H7 (cell line): ENCODE measurements around the gene CRYBG3. TPM values are rescaled to one million over a fixed set of nuclear protein-coding genes. Genes with fewer than 3 reads are reported as not detected.

Experiments
- DNase-seq: peaks from one replicate; pipeline ENCODE4 v3.0.0; 2012
- H3K27me3 ChIP-seq: 2 replicates; pipeline ENCODE4 v1.6.0; 2011; ENCODE audit warnings: mild to moderate bottlenecking, low read length; ENCODE audit not compliant: control insufficient read depth, insufficient read depth
- H3K36me3 ChIP-seq: replicated peaks from 2 replicates; pipeline ENCODE4 v1.5.1; 2011; ENCODE audit warnings: low read length; ENCODE audit not compliant: control insufficient read depth, insufficient read depth
- H3K4me3 ChIP-seq: 2 replicates; pipeline ENCODE4 v1.5.1; 2011; ENCODE audit warnings: low read depth, mild to moderate bottlenecking, control low read depth, low read length, moderate library complexity; ENCODE audit not compliant: insufficient read depth
- total RNA-seq: library from RNA; depleted of rRNA; stranded (reverse); fragments of >200 nt; shearing (Covaris generic); gene quantifications from 2 replicates; pipeline ENCODE4 v1.2.3, GENCODE V29; 2014

CRYBG3 gene
- total RNA-seq, 1 experiment from 2014 or later, result 3.7 TPM

DNA sequence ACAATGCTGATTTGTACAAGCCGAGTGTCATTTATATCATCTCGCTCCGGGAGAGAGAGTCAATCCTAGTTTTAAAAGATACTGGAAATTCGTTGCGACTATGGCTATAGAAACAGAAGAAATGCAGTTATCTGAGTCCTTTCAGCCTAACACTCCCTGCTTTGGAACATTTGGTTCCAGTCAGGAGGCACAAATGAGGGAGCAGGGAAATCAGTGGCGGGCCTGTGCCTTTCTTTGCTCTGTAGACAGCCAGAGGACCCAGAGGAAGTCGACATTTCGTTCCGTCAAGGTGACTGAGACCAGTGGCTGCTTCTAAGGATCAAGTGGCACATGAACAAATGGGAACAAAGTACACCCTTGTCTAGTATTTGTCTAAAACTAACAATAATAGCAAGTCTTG is 151.2 kb downstream of the CRYBG3 start:
- no peaks in the 10 kb centered on the region for H3K36me3 ChIP-seq
- H3K4me3 ChIP-seq, result no peak overlapping the region
- H3K27me3 ChIP-seq, result peaks cover 7% of the 10 kb centered on the region
- no peak for DNase-seq

- no peaks in the 10 kb centered on the region for H3K36me3 ChIP-seq
- peaks cover 7% of the 10 kb centered on the region for H3K27me3 ChIP-seq
- DNase-seq, result no peak
- no peak overlapping the region for H3K4me3 ChIP-seq
Measured at GRCh38 chr3:97974996-97975395, 153.2 kb downstream of the CRYBG3 start.

DNA sequence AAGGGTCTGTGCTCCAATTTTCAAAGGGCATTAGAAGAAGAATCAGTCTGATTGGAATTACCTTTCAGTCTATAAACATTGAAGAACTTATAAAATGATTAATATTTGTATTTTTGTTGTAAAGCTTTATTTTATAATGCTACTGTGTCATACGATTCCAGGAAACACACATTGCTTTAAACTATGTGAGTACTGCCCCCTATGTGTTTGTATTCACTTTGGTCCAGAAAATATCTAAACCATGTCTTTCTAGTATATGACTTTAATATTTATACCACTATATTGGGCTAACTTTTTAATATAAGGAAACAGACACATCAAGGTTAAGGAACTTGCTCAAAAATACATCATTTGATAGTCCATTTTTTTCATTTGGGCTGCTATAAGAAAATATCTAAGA is 153.7 kb downstream of the CRYBG3 start:
- no peaks in the 10 kb centered on the region for H3K36me3 ChIP-seq
- DNase-seq, result no peak
- no peak overlapping the region for H3K4me3 ChIP-seq
- peaks cover 7% of the 10 kb centered on the region for H3K27me3 ChIP-seq

DNA sequence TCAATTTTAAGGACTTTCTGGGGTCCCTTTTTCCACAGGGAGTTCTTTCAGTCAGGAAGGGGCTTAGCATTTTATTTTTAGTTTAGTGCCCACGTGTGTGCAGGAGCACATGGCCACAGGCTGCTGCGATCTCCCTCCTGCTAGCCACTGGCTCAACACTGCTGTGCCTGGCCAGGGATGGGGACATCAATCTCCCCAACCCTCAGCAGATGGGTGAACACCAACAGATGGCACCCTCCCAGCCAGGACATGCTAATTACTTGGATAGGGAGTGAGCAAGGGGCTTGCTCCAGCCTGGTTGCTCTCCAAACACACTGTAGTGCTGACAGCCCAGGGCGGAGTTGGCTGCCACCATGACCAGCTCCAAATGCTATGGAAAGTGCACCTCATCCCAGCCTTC is 157.8 kb downstream of the CRYBG3 start:
- H3K4me3 ChIP-seq, result no peak overlapping the region
- H3K36me3 ChIP-seq, result no peaks in the 10 kb centered on the region
- H3K27me3 ChIP-seq, result no peaks in the 10 kb centered on the region
- DNase-seq, result no peak

GRCh38 chr3:97981886-97982285 is 160.1 kb downstream of the CRYBG3 start:
- Histone ChIP-seq H3K27me3 (no peaks in the 10 kb centered on the region), H3K4me3 (no peak overlapping the region), H3K36me3 (no peaks in the 10 kb centered on the region)
- DNase-seq, result no peak

- H3K4me3 ChIP-seq, result no peak overlapping the region
- H3K36me3 ChIP-seq, result no peaks in the 10 kb centered on the region
- no peak for DNase-seq
- H3K27me3 ChIP-seq, result no peaks in the 10 kb centered on the region
Measured at GRCh38 chr3:97983933-97984491, 162.2 kb downstream of the CRYBG3 start.

GRCh38 chr3:97987306-97987705 is 165.5 kb downstream of the CRYBG3 start:
- Histone ChIP-seq H3K27me3 (no peaks in the 10 kb centered on the region), H3K36me3 (no peaks in the 10 kb centered on the region), H3K4me3 (no peak overlapping the region)
- DNase-seq, result no peak

GRCh38 chr3:97988784-97989568 is 167.2 kb downstream of the CRYBG3 start:
- no peaks in the 10 kb centered on the region for H3K36me3 ChIP-seq
- H3K27me3 ChIP-seq, result no peaks in the 10 kb centered on the region
- DNase-seq, result no peak
- H3K4me3 ChIP-seq, result no peak overlapping the region

- H3K36me3 ChIP-seq, result no peaks in the 10 kb centered on the region
- no peak for DNase-seq
Measured at GRCh38 chr3:97990624-97991292, 168.9 kb downstream of the CRYBG3 start.

GRCh38 chr3:97991293-97991682 is 169.5 kb downstream of the CRYBG3 start:
- H3K36me3 ChIP-seq, result no peaks in the 10 kb centered on the region
- H3K4me3 ChIP-seq, result no peak overlapping the region
- DNase-seq, result no peak
- H3K27me3 ChIP-seq, result no peaks in the 10 kb centered on the region

More at GRCh38 chr3:97990624-97991292, 168.9 kb downstream of the CRYBG3 start:
- no peak overlapping the region for H3K4me3 ChIP-seq
- no peaks in the 10 kb centered on the region for H3K27me3 ChIP-seq

DNA sequence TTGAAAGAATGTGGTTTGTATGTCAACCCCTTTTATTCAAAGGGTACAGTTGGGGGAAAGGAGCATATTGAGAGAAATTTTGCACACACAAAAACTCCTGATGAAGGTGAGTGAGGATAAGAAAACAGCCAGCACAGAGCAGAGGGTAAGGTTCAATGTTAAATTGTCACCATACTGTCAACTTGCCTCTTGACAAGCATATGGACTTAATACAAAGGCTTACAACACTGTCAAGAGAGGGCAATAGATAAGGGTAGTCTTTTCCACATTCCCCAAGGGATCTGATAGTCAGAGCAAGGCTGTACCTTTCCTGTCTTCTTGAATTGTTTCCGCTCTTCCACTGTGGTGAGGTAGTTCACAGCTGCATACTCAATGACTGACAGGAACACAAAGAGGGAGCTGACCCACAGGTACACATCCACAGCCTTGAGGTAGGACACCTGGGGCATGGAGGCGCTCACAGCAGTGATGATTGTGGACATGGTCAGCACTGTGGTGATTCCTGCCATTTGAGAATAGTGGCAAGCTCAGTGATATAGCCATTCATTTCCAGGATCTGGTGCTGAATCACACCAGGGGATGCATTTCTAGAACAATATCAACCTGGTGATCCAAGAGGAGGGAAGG is 170.8 kb downstream of the CRYBG3 start:
- DNase-seq, result no peak
- no peaks in the 10 kb centered on the region for H3K36me3 ChIP-seq
- H3K27me3 ChIP-seq, result no peaks in the 10 kb centered on the region
- H3K4me3 ChIP-seq, result no peak overlapping the region

DNA sequence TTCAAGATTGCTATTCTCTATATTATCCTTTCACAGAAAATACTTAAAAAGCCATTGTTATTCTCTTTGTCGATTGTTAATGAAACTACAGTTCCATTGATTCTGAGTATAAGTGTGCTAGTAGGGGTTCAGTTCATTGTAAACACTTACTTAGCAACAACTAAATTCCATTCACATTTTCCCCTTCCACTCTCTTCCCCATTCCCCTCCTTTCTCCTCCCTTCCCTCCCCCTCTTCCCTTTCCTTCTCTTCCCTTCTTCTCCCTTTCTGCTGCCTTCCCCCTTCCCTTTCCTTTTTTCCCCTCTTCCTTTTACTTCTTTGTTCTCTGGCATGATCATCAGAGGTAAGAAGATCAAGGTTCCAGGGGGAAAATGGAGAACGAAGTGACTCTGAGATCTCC is 171.7 kb downstream of the CRYBG3 start:
- H3K27me3 ChIP-seq, result no peaks in the 10 kb centered on the region
- no peaks in the 10 kb centered on the region for H3K36me3 ChIP-seq
- no peak overlapping the region for H3K4me3 ChIP-seq
- no peak for DNase-seq

GRCh38 chr3:97994328-97994945 is 172.6 kb downstream of the CRYBG3 start:
- DNase-seq, result no peak
- no peak overlapping the region for H3K4me3 ChIP-seq

More at GRCh38 chr3:97994328-97994945, 172.6 kb downstream of the CRYBG3 start:
- no peaks in the 10 kb centered on the region for H3K27me3 ChIP-seq
- H3K36me3 ChIP-seq, result no peaks in the 10 kb centered on the region
